ENCODE measurements around the gene VPS39. TPM values are rescaled to one million over a fixed set of nuclear protein-coding genes. Genes with fewer than 3 reads are reported as not detected.

VPS39 gene
- total RNA-seq, 1 experiment from 2014 or later: 40.4 TPM

- no peak for DNase-seq (ENCODE audit: low read depth)
These were observed 49.2 kb downstream of the VPS39 start for GRCh38 chr15:42158941-42159340.

GRCh38 chr15:42157981-42158765, 49.9 kb downstream of the VPS39 start:
- peak; percentile 86 for DNase-seq (ENCODE audit: low read depth)

GRCh38 chr15:42157381-42157780, 50.7 kb downstream of the VPS39 start:
- DNase-seq (ENCODE audit: low read depth): no peak

- no peak for DNase-seq (ENCODE audit: low read depth)
These were observed 51.7 kb downstream of the VPS39 start, which contains the start of gene PLA2G4F for GRCh38 chr15:42156243-42156922. Gene PLA2G4F, minus strand, starts transcription at chr15:42156636. Its CDS starts 87 bp downstream, at chr15:42156549.

GRCh38 chr15:42155546-42156242, 52.4 kb downstream of the VPS39 start:
- DNase-seq (ENCODE audit: low read depth): peak; percentile 7

GRCh38 chr15:42154956-42155355, 53.1 kb downstream of the VPS39 start:
- no peak for DNase-seq (ENCODE audit: low read depth)

- no peak for DNase-seq (ENCODE audit: low read depth)
These were observed 53.7 kb downstream of the VPS39 start for GRCh38 chr15:42154212-42154941.

- no peak for DNase-seq (ENCODE audit: low read depth)
These were observed 54.3 kb downstream of the VPS39 start for GRCh38 chr15:42153874-42154211.

GRCh38 chr15:42152921-42153698, 55.0 kb downstream of the VPS39 start:
- DNase-seq (ENCODE audit: low read depth): no peak

- peak; percentile 34 for DNase-seq (ENCODE audit: low read depth)
These were observed 55.7 kb downstream of the VPS39 start for GRCh38 chr15:42152196-42152920.

GRCh38 chr15:42151736-42152135, 56.4 kb downstream of the VPS39 start:
- peak; percentile 18 for DNase-seq (ENCODE audit: low read depth)

GRCh38 chr15:42151141-42151561, 57.0 kb downstream of the VPS39 start:
- no peak for DNase-seq (ENCODE audit: low read depth)

GRCh38 chr15:42150219-42150970, 57.7 kb downstream of the VPS39 start:
- DNase-seq (ENCODE audit: low read depth): no peak

- DNase-seq (ENCODE audit: low read depth): no peak
These were observed 58.4 kb downstream of the VPS39 start for GRCh38 chr15:42149493-42150218.

- no peak for DNase-seq (ENCODE audit: low read depth)
These were observed 59.2 kb downstream of the VPS39 start for GRCh38 chr15:42148808-42149492.

GRCh38 chr15:42147431-42147735, 60.7 kb downstream of the VPS39 start:
- DNase-seq (ENCODE audit: low read depth): no peak

GRCh38 chr15:42146551-42147430, 61.3 kb downstream of the VPS39 start:
- DNase-seq (ENCODE audit: low read depth): no peak
